ENCODE measurements around the gene GPR183.

GPR183 gene

DNA sequence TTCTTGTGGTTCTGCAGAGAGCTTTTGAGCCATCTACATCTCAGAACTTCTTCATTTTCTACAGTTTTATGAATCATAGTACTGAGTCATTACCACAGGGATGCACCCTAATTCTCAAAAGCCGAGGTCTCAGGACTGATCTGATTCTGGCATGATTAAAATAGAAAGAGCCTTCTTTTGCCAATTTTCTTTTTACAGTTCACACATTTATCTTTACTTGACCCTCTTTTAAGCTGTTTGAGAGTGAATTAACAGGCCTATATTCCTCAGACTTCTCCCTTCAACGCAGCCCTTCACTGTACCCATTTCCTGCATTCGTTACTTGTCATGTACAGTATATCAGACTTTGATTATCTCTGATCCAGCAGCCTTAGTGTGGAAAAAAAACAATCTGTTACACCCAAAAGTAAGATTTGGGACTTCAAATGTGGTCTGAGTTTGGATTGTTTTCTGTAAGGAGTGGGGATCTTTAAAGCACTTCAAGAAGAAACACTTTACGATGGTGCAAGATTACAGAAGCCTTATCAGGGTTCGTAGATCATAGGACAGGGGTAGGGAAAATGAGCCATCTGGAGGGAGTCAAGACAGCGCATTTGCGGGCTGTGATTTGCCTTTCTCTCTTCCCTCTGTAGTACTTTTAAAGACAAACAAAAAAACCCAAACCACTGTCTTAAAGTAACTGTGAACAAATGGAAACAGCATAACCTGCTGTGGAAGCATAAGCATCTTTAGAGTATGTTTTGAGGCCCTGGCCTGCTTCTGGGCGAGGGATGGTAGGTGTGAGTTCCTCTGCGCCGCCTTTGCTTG, 15.3 kb upstream of the GPR183 start:
- Histone ChIP-seq H3K27me3 (ENCODE audit: control insufficient read depth, insufficient read depth, low read length) (no peaks in the 10 kb centered on the region), H3K9me3 (ENCODE audit: control insufficient read depth, insufficient read depth, low read depth, low read length) (no peaks in the 10 kb centered on the region), H3K4me3 (ENCODE audit: low read depth, low read length) (no peak overlapping the region), H3K36me3 (ENCODE audit: control insufficient read depth, insufficient read depth, low read length) (peaks cover 19% of the 10 kb centered on the region; the same call in 1 of the 2 replicates), H3K4me1 (ENCODE audit: control insufficient read depth, insufficient read depth, low read length) (no peaks in the 10 kb centered on the region), H3K27ac (ENCODE audit: low read depth, low read length) (no peak overlapping the region), H3K9ac (ENCODE audit: low read length) (no peak overlapping the region)

DNA sequence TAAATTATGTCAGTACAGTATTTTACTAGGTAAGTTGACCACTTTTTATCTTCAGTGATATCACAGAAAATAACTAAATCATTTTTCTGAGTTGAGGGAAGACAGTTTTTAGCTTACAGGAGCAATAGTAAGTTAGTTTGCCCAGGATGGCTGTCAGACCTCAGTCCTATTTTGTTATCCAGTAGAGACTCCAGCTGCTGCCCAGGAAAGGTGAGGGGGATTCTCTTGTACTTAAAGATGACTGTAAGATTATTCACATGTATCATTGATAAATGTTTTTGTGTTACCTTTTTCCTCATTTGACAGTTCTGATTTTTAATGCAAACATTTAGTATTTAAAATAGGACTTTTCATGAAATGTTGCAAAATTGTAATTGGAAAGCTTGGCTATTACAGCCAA, 14.5 kb upstream of the GPR183 start:
- no peak overlapping the region for H3K27ac ChIP-seq (ENCODE audit: low read depth, low read length)
- H3K9ac ChIP-seq (ENCODE audit: low read length) = no peak overlapping the region
- H3K27me3 ChIP-seq (ENCODE audit: control insufficient read depth, insufficient read depth, low read length) = no peaks in the 10 kb centered on the region
- peaks cover 21% of the 10 kb centered on the region for H3K36me3 ChIP-seq (ENCODE audit: control insufficient read depth, insufficient read depth, low read length)
- H3K4me1 ChIP-seq (ENCODE audit: control insufficient read depth, insufficient read depth, low read length) = no peaks in the 10 kb centered on the region
- no peak overlapping the region for H3K4me3 ChIP-seq (ENCODE audit: low read depth, low read length)
- no peaks in the 10 kb centered on the region for H3K9me3 ChIP-seq (ENCODE audit: control insufficient read depth, insufficient read depth, low read depth, low read length)

DNA sequence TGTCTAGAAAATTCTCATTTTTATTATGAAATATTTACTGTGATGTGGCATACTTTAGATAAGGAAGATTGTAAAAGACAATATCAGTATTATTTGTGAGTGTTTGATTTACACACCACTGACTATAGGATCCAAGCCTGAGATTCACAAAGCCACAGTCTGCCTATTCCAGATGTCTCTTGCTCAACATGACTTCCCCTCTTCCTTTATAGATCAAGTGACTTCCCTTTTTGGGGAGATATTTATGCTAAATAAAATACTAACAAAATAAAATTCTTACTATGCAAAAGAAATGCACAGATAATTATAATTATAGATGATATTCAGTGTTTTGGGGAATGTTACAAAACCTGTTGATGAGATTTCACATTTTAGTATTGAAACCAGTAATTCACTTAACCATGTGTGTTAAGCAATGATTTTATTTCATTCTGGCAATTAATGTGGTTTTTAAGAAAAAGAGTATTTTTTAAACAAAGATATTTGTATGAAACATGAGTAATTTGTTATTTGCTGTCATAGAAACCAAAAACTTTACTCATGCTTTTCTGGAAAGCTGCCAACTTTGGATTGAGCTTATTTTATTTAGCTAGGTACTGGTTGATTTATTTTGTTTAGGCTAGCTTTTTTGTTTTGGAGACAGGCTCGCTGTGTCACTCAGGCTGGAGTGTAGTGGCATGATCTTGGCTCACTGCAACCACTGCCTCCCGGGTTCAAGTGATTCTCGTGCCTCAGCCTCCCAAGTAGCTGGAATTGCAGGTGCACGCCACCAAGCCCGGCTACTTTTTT, 13.7 kb upstream of the GPR183 start:
- Histone ChIP-seq H3K27ac (ENCODE audit: low read depth, low read length) (no peak overlapping the region), H3K9ac (ENCODE audit: low read length) (no peak overlapping the region), H3K27me3 (ENCODE audit: control insufficient read depth, insufficient read depth, low read length) (no peaks in the 10 kb centered on the region), H3K4me1 (ENCODE audit: control insufficient read depth, insufficient read depth, low read length) (no peaks in the 10 kb centered on the region), H3K4me3 (ENCODE audit: low read depth, low read length) (no peak overlapping the region), H3K36me3 (ENCODE audit: control insufficient read depth, insufficient read depth, low read length) (peaks cover 28% of the 10 kb centered on the region), H3K9me3 (ENCODE audit: control insufficient read depth, insufficient read depth, low read depth, low read length) (no peaks in the 10 kb centered on the region)

DNA sequence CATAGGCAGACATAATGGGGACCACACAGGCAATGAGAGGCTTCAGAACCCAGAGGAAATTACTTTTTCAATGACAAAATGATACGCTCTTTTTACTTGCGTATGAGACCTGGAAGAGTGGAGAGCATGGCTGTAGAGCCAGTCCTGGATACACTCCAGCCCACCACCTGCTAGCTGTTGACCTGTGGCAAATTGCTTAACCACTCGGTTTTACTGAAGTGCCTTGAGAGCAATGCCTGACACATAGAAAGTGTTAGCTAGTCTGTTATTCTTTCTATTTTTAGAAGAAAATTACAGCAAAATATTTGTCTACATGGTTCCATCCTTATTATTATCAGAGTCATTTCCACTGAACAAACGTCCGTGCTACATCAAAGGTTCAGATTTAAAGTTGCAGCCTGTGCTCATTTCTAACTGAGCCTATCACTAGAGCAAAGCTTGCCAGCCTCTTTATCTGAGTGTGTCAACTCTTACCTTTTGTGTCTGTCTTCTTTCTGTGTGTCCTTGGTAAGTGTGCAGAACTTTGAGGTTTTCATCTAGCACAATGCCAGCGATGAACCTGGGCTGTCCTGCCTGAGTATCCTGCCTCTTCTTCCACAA, 9.6 kb upstream of the GPR183 start:
- H3K9ac ChIP-seq (ENCODE audit: low read length) = no peak overlapping the region
- H3K27ac ChIP-seq (ENCODE audit: low read depth, low read length) = no peak overlapping the region

DNA sequence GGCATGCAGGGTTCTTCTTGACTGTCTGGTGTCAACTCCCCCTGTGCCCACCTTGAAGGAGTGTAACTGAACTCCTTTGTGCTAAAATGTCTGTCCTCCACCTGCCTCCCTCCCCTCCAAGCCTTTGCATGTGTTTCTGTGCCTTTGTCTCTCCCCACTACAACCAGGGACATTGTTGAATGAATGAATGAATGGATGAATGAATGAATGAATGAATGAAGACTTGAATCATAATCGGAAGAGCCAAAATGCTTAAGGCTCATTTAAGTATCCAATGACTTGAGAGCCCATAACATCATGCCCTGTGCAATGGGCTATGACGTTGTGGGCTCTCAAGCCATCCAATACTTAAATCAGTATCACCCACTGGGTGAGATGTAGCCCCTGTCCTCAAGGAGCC, 9.0 kb upstream of the GPR183 start:
- Histone ChIP-seq H3K27ac (ENCODE audit: low read depth, low read length) (no peak overlapping the region), H3K27me3 (ENCODE audit: control insufficient read depth, insufficient read depth, low read length) (no peaks in the 10 kb centered on the region), H3K4me3 (ENCODE audit: low read depth, low read length) (no peak overlapping the region), H3K9ac (ENCODE audit: low read length) (no peak overlapping the region), H3K36me3 (ENCODE audit: control insufficient read depth, insufficient read depth, low read length) (peaks cover 18% of the 10 kb centered on the region), H3K9me3 (ENCODE audit: control insufficient read depth, insufficient read depth, low read depth, low read length) (no peaks in the 10 kb centered on the region), H3K4me1 (ENCODE audit: control insufficient read depth, insufficient read depth, low read length) (peaks cover 3% of the 10 kb centered on the region; the same call in 1 of the 2 replicates)

More for the DNA sequence above, 9.6 kb upstream of the GPR183 start:
- peaks cover 18% of the 10 kb centered on the region for H3K36me3 ChIP-seq (ENCODE audit: control insufficient read depth, insufficient read depth, low read length)
- peaks cover 3% of the 10 kb centered on the region; the same call in 1 of the 2 replicates for H3K4me1 ChIP-seq (ENCODE audit: control insufficient read depth, insufficient read depth, low read length)
- no peaks in the 10 kb centered on the region for H3K9me3 ChIP-seq (ENCODE audit: control insufficient read depth, insufficient read depth, low read depth, low read length)
- H3K27me3 ChIP-seq (ENCODE audit: control insufficient read depth, insufficient read depth, low read length) = no peaks in the 10 kb centered on the region
- H3K4me3 ChIP-seq (ENCODE audit: low read depth, low read length) = no peak overlapping the region

DNA sequence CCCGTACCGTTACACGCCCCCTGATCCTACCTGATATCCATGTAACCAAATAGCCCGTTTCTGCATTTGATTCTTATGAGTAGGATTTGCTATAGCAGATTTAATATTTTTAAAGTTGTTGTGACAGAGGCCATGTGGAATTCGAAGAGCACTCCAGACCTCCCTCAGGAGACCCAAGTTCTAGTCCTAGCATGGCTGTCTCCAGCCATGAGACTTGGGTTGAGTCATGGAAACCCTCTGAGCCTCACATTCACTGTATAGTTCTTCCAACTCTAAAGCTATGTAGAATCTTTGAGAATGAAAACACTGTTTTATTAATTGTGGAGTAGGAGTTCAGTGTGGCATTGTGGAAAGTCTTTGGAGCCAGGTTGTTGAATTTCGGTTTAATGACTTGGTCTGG, 8.0 kb upstream of the GPR183 start:
- H3K4me1 ChIP-seq (ENCODE audit: control insufficient read depth, insufficient read depth, low read length) = peaks cover 3% of the 10 kb centered on the region; the same call in 1 of the 2 replicates
- no peak overlapping the region for H3K9ac ChIP-seq (ENCODE audit: low read length)
- H3K4me3 ChIP-seq (ENCODE audit: low read depth, low read length) = no peak overlapping the region
- H3K9me3 ChIP-seq (ENCODE audit: control insufficient read depth, insufficient read depth, low read depth, low read length) = no peaks in the 10 kb centered on the region
- no peaks in the 10 kb centered on the region for H3K27me3 ChIP-seq (ENCODE audit: control insufficient read depth, insufficient read depth, low read length)
- H3K36me3 ChIP-seq (ENCODE audit: control insufficient read depth, insufficient read depth, low read length) = peaks cover 18% of the 10 kb centered on the region
- no peak overlapping the region for H3K27ac ChIP-seq (ENCODE audit: low read depth, low read length)

DNA sequence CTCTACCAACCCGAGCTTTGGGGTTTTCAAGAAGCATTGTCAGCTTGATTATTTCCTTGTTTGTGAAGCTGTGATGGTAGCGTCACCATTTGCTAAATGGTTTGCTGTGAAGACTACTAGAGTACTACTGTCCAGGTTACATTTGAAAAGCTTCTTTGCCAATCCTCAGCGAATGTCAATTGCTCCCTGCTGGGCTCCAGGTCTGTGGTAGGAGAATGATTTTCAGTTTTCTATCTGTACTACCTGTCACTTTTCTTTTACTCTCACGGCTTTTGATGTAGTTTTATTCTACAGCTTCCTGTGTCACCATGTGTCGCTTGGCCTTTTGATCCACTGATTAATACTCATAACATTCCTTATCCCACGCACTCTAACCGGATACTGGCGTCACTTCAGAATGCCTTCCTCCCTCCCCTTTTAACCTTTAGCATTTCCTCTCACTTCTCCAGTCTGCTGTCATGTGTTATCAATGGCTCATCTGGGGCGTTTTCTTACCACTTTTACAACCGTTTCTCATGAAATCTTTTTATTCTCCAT, 7.5 kb upstream of the GPR183 start:
- H3K4me3 ChIP-seq (ENCODE audit: low read depth, low read length) = no peak overlapping the region
- no peaks in the 10 kb centered on the region for H3K9me3 ChIP-seq (ENCODE audit: control insufficient read depth, insufficient read depth, low read depth, low read length)
- H3K27ac ChIP-seq (ENCODE audit: low read depth, low read length) = no peak overlapping the region
- H3K27me3 ChIP-seq (ENCODE audit: control insufficient read depth, insufficient read depth, low read length) = no peaks in the 10 kb centered on the region
- peaks cover 16% of the 10 kb centered on the region for H3K36me3 ChIP-seq (ENCODE audit: control insufficient read depth, insufficient read depth, low read length)
- peaks cover 3% of the 10 kb centered on the region; the same call in 1 of the 2 replicates for H3K4me1 ChIP-seq (ENCODE audit: control insufficient read depth, insufficient read depth, low read length)
- no peak overlapping the region for H3K9ac ChIP-seq (ENCODE audit: low read length)

DNA sequence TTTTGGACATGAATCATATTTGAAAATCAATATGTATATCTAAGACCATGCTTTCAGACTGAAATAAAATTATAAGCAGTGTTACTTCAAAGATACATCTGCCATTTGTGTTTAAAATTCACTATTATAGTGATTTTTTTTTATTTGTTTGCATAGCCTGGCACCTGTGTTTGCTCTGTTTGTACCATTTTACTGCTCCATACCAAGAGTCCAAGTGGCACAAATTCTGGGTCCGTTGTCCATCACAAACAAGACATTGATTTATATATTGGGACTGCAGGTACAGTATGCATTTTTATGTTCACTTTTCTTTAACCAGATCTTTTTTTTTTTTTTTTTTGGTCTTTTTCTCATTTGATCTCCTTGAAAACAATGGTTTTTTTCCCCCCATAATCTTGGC, 6.7 kb upstream of the GPR183 start:
- Histone ChIP-seq H3K9ac (ENCODE audit: low read length) (no peak overlapping the region), H3K9me3 (ENCODE audit: control insufficient read depth, insufficient read depth, low read depth, low read length) (no peaks in the 10 kb centered on the region), H3K4me3 (ENCODE audit: low read depth, low read length) (no peak overlapping the region), H3K27me3 (ENCODE audit: control insufficient read depth, insufficient read depth, low read length) (no peaks in the 10 kb centered on the region), H3K4me1 (ENCODE audit: control insufficient read depth, insufficient read depth, low read length) (peaks cover 3% of the 10 kb centered on the region; the same call in 1 of the 2 replicates), H3K36me3 (ENCODE audit: control insufficient read depth, insufficient read depth, low read length) (peaks cover 11% of the 10 kb centered on the region; the same call in 1 of the 2 replicates), H3K27ac (ENCODE audit: low read depth, low read length) (no peak overlapping the region)

DNA sequence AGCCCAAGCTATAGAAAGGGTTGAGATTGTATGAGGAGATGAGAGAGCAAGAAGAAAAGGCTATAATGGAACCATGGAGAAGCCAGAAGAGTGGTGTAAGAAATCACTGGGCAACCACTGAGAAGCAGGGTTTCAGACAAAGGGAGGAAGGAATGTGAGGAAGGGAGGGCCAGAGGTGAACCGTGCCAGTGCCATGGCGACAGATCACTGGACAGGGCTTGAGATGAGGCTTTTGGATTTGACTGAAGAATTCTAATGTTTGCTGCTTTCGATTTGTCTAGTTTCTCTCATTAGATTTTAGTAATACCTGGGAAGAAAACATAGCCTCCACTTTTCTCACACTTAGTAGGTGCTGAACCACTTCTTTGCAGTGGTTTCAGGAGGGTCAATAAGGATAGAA, 6.3 kb upstream of the GPR183 start:
- no peak overlapping the region for H3K9ac ChIP-seq (ENCODE audit: low read length)
- H3K4me1 ChIP-seq (ENCODE audit: control insufficient read depth, insufficient read depth, low read length) = peaks cover 3% of the 10 kb centered on the region; the same call in 1 of the 2 replicates
- H3K36me3 ChIP-seq (ENCODE audit: control insufficient read depth, insufficient read depth, low read length) = peaks cover 13% of the 10 kb centered on the region; the same call in 1 of the 2 replicates
- H3K27ac ChIP-seq (ENCODE audit: low read depth, low read length) = no peak overlapping the region
- H3K9me3 ChIP-seq (ENCODE audit: control insufficient read depth, insufficient read depth, low read depth, low read length) = no peaks in the 10 kb centered on the region
- H3K4me3 ChIP-seq (ENCODE audit: low read depth, low read length) = no peak overlapping the region
- H3K27me3 ChIP-seq (ENCODE audit: control insufficient read depth, insufficient read depth, low read length) = no peaks in the 10 kb centered on the region

DNA sequence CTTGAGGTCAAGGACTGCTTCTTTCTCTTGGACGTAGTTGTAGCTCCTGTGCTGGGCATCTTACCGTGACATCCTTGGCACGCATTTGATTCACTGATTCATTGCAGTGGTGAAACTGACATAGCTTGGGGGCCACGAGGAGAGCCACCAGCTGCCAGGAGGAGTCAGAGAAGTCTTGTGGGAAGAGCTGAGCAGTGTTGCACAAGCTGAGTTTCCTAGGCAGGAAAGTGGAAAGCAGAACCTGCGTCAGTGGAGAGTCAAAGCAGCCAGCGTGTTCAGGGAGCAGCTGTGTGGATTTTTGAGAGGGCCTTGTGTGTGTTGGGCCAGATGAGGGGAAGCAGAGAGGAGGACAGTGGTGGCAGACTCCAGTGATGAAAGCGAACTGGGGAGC, 5.3 kb upstream of the GPR183 start:
- H3K9me3 ChIP-seq (ENCODE audit: control insufficient read depth, insufficient read depth, low read depth, low read length) = no peaks in the 10 kb centered on the region
- H3K9ac ChIP-seq (ENCODE audit: low read length) = no peak overlapping the region
- H3K4me3 ChIP-seq (ENCODE audit: low read depth, low read length) = no peak overlapping the region
- no peaks in the 10 kb centered on the region for H3K27me3 ChIP-seq (ENCODE audit: control insufficient read depth, insufficient read depth, low read length)
- H3K36me3 ChIP-seq (ENCODE audit: control insufficient read depth, insufficient read depth, low read length) = peaks cover 14% of the 10 kb centered on the region; the same call in 1 of the 2 replicates
- H3K4me1 ChIP-seq (ENCODE audit: control insufficient read depth, insufficient read depth, low read length) = peaks cover 3% of the 10 kb centered on the region; the same call in 1 of the 2 replicates
- no peak overlapping the region for H3K27ac ChIP-seq (ENCODE audit: low read depth, low read length)
